HG02943 (cell line): ENCODE measurements around the gene EFHC1.
"Not testable (repeated sequence)": the region's sequence is repeated elsewhere in the genome, so short reads cannot be mapped to it uniquely, and the experiment has no call there.

ENCODE experiments used
- ATAC-seq: cut with Tn5 transposase; IDR thresholded peaks from one replicate; pipeline ENCODE4 v1.9.1; 2021; ENCODE audit warnings: mild to moderate bottlenecking, low read depth, moderate library complexity; ENCODE audit not compliant: unreplicated experiment

The EFHC1 gene

DNA sequence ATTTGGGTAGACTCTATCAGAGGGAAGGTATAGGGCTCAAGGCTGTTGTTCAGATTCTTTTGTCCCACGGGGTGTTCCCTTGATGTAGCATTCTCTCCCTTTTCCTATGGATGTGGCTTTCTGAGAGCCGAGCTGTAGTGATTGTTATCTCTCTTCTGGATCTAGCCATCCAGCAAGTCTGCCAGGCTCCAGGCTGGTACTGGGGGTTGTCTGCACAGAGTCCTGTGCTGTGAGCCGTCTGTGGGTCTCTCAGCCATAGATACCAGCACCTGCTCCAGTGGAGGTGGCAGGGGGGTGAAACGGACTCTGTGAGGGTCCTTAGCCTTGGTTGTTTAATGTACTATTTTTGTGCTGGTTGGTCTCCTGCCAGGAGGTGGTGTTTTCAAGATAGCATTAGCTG lies 13.2 kb downstream of the EFHC1 start:
- ATAC-seq: not testable (repeated sequence)

DNA sequence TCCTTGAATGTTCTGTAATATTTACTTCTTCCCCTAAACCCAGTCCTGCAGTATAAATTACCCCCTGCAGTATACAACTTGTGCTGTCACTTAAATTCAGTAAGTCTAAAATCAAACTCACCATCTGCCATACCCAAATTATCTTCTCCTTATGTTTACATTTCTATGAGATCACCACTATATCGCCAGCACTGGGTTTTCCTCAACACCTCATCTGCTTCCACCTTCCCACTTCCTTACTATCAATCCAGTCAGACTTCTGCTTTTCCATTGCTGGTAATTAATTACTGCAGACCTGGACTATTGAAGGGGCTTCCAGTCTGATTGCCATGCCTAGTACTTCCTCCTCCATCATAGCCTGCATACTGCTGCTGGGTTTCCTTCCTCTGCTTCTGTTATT lies 15.2 kb downstream of the EFHC1 start:
- ATAC-seq: no peak

DNA sequence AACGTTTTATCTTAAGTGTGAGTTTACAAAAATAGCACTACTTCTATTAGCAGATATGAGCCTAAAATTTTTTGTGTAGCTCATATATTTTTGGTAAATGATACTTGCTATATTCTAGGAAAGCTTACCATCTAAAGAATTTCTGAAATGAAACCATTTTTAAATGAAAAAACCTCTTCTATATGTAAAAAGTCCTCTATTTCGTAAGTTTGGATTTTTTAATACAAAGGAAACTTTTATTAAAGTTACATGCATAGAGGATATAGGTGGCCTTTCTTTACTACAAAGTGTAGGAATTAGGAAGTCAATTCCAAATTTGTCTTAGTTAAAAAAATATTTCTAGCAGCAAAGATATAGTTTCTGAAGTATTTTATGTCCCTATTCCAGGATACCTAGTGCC lies 18.8 kb downstream of the EFHC1 start:
- no peak for ATAC-seq

DNA sequence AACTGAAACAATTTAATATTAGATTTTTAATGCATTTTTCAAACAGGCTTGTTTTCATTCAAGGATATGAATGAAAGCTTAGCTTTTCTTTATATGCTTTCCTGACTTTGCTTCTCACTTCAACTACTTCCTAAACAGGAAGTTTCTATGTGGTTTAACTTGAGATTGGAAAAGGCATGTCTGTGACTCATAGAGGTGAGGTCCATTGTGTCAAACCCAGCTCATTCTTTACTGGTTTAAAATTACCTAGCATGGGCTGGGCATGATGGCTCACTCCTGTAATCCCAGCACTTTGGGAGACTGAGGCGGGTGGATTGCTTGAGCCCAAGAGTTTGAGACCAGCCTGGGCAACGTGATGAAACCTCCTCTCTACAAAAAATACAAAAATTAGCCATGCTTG lies 34.4 kb downstream of the EFHC1 start:
- ATAC-seq: no peak

DNA sequence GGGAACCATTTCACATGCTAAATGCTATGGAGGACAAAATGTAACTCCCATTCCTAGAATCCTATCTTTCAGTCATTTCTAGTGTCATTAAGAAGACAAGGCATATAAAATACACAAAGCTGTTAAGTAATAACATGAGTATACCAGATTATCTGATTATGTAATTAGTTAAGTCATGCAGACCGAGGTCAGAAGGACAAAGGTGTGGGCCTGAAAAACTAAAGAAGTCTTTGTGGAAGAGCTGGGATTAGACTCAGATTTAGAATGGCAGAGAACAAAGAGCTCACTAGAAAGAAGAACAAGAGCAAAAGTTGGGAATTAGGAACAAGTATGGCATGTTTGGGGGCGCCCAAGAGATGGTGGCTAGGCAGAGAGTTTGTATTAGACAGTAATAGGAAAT lies 37.0 kb downstream of the EFHC1 start:
- no peak for ATAC-seq

DNA sequence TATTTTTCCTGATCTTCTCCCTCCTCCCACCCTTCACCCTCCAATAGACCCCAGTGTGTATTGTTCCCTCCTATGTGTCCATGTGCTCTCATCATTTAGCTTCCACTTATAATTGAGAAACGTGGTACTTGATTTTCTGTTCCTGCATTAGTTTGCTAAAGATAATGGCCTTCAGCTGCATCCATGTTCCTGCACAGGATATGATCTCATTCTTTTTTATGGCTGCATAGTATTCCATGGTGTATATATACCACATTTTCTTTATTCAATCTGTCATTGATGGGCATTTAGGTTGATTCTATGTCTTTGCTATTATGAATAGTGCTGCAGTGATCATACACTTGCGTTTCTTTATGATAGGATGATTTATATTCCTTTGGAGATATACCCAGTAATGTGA lies 41.1 kb downstream of the EFHC1 start:
- not testable (repeated sequence) for ATAC-seq

DNA sequence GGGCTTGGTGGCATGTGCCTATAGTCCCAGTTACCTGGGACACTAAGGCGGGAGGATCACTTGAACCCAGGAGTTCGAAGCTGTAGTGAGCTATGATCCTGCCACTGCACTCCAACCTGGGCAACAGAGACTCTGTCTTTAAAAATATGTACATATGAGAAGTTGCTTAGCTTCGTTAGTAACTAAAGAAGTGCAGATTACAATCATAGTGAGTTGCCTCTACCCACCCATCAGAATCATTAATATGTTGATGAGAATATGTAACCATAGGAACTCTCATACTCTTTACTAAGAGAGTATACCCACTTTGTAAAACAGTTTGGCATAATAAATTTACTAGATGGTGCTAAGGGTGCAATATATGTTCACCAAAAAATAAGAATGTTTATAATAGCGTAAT lies 54.0 kb downstream of the EFHC1 start:
- ATAC-seq: no peak

DNA sequence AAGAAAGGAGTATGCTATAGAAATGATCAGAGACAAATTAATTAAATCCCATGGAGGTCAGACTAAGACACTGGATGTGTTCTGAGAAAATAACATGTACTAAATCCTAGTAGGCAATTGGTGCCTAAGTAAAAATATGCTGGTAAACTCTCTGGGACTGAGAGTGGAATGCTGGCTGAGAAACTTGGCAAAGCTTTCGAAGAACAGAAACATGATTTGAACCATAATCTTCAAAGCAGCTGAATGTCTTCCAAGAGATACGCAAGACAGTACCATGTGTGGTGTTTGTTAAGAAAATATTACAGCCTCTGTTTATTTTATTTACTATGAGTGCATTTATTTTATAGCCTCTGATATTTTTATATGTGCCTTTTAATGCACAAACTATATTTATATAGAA lies 55.2 kb downstream of the EFHC1 start:
- ATAC-seq: no peak

DNA sequence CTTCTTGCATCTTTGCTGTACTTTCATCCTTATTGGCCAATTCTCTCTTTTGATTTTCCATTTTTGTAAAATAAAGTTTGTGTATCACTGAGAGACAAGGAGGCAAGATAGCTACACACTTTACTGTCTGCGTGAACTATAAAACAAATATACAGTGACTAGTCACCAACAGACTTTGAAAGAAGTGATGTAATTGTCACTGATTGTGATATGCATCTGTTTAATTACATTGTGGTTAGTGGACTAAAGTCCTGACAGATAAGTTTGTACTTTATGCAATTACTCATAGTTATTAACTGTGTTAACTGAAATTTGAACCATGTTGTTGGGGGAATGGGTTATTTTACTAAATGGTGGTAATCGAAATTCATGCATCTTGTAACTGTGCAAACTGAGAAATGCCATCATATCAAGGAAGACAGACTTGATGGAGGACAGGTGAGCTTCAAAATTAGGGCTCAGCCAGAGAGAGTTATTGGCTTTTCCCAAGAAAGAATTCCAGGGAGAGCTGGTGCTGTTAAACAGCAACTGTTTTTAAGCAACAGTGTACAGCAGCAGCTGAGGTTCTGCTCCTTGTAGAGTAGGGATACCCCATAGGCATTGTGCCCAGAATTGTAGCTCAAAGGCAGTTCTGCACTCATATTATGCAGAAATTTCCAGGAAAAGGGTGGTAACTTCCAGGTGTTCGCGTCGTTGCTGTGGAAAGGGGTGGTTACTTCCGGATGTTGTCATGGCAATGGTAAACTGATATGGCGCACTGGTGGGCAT lies 62.9 kb downstream of the EFHC1 start:
- no peak for ATAC-seq

DNA sequence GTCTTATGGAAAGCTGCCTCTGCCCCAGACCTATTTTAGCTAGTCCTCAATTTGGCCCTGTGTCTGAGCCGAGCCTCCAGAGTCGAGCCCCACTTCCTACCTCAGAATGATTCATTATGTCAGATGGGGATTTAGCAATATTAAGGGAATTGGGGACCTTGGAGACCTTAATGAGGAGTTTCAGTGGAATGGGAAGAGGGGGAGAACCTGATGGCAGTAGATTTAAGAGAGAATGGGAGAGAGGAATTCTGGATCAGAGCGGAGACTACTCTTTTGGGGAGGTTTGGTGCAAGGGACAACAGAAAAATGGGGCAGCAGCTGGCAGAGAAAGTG lies 63.5 kb downstream of the EFHC1 start:
- ATAC-seq: no peak

DNA sequence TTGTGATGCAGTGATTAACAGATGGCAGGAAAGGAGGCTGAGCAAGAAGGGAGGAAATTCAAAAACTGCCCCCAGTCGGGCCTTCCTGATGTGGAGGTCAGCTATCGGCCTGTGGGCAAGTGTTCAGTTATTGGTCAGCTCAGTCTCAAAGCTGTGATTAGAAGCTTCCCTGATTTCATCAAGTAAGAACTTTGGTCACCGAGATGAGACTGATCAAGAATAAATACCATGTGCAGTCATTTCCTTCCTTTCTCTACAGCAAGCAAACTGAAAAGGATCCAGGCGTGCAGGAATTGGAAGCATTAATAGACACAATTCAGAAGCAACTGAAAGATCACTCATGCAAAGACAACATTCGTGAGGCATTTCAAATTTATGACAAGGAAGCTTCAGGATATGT lies 69.7 kb downstream of the EFHC1 start:
- ATAC-seq: no peak

DNA sequence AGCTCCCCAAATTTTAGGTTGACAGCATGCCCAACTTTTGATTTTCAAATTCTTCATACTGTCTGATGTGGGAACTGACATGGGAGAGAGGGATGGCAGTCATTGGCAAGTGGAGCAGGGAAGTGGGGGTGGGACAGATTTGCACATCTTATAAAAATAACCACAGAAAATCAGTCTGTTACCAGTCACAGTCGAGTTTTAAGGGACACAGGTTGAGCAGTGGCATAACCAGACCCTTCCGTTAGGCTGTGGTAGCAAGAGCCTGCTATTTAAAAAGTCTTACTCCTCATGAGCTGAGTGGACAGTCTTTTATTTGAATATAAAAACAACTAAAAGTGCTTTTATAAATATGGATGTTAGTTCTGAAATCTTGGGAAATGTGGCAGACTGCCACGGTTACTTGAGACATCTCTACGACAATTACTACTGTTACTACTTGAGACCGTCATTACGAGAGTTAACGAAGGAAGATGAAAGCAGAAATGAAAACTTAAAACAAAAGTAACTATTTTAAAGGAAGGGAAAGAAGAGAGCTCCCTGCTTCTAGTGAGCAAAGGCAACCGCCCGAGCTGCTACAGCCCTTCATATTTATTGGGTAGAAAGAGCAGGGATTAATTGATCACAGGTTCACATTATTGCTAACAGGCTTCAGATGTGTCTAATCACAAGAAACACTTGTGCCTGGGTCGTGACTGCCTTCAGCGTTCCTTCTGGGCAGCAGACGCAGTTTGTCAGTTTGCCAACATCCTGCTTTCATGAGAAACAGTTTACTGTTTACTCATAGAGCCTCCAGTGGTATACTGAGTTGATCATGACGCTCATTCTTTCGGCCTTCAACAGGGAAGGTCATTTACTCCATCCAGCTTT lies 71.3 kb downstream of the EFHC1 start:
- peak; percentile 51 for ATAC-seq

DNA sequence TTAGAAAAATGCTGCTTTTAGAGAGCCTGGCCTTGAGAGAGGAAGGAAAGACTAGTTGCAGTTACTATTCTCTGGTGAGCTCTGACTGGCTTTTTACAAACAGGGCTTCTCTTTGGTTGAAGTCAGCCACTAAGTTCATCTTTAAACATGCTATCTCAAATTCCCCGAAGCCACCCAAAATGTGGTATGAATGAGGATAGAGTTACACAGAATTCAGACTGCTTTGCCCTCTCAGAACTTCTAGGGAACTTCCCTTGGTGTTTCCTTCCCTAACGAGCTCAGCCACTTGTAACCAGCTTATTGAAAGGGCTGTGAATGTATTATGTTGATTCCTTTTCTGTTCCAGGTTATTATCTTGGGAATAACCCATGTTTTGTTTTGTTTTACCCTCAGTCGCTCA lies 73.5 kb downstream of the EFHC1 start:
- ATAC-seq: no peak

DNA sequence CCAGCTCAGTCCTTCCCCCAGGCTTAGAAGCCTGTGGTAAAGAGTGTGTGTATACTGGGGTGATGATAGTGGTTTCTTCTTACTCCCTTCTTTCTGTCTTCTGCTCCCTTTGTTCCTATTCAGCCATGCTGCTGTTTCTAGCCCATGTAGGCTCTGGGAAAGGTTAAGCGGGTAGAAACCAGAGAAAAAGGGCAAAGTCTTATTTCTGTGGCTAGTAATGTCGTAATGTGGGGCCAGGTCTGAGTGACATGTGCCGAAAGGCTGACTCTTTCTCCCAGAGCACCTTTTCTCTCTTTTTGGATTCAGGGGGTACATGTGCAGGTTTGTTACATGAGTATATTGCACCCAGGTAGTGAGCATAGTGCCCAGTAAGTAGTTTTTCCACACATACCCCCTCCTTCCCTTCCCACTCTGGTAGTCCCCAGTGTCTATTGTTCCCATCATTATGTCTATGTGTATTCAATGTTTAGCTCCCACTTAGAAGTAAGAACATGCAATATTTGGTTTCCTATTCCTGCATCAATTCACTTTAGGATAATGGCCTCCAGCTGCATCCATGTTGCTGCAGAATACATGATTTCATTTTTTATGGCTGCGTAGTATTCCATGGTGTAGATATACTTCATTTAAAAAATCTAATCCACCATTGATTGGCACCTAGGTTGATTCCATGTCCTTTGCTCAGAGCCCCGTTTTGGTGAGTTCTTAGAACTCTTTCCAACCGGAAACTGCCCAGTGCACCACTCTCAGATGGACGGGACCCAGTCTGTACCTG lies 74.3 kb downstream of the EFHC1 start:
- no peak for ATAC-seq

DNA sequence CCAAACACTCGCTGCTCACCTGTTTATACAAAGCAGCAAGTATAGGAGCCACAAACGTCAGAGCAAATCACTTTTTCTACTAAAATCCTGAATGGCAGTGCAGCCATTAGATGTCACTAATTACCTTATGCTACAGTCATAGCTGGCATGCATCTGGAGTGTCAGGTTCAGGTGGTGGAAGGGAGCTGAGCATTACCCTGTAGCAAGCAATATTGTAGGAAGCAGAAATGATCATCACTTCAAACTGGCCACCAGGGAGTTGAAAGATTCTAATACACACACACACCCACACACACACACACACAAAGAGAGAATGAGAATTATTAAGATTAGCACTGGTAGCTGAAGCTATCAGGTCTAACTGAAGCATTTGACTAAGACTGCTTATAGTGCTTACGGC lies 75.8 kb downstream of the EFHC1 start:
- ATAC-seq: no peak

DNA sequence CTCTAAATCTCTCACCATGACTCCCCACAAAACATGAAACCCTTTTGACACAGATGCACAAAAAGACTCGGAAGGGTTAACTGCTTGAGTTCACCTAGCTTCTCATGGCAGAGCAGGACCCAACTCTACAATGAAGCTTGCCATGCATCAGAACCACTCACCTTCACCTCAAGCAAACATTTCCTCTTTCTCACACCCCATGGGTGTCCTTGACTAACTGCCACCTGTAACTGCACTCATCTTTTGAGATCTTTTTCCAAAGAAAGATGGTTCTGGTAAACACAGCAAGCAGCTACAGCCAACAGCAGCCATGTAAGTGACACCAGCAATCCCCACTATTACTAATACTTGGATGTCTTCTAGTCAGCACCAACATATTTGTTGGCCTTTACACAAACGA lies 76.5 kb downstream of the EFHC1 start:
- no peak for ATAC-seq

DNA sequence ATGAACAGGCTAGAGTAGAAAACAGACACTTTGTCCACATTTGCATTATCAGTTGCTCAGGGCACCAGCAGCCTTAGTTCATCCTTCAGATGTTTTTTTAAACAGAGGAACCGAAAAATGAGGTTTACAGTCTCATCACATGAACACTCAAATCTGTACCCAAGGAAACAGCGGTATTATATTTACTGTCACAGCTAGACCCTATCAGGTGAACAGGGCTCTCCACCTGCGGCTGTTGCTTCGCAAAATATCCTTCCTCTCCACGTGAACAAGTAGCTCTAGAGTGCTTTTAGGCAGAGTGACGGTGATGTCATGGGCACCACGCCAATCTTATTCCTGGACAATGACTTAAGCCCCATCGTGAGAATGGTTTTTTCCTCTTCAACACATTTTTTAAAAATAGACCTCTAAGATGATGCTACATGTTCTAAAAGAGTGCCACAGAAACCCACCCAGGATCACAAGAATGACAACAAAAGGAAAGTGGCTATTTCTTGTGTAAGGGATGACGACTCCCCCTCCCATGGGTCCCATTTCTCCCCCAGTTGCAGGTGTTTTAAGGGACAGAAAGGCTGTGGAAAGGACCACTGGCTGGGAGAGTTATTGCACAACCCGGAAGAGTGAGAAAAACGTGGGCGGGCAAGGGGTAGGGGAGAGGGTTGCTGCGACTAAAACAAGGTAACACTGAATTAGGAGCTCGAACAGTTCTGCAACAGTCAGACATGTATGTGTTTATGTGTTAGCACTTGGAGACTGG lies 77.7 kb downstream of the EFHC1 start:
- ATAC-seq: peak; percentile 82

DNA sequence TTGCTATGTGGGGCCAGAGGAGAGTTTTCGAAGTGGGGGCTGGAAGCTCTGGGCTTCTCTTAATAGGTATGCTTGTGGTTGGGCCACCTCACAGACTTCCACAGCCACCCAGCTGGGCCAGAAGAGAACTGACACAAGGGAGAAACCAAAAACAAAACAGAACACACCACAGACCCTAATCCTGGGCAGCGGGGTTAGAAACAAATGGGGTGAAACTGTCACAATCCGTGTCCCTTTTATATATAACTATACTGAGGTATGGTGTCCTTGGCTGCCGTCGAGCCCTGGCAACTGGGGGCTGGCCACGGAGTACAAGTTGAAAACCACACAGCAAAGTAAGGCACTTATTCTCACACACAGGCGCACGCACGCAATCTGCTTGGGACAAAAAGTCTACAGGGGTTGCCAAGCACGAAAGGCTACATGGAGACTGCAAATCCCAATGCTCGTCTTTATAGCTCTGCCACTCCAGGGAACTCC lies 78.4 kb downstream of the EFHC1 start:
- peak; percentile 59 for ATAC-seq

DNA sequence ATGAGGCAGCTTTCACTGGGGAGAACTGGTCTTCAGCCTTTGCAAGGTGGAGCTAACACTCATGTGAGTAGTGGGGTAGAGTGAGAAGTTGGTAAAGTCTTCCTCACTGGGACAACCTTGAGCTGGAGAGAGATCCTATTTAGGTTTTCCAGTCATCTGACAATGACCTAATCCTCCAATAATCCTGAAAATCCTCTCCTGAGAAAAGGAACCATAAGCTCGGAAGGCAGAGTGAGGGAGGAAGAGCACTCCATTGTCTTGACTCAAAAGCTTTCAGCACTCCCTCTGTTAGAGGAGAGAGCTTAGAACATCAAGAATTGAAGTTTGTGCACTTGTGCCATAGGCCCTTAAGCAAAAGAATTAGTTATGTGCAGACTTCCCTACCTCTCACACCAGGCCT lies 78.9 kb downstream of the EFHC1 start:
- ATAC-seq: no peak

DNA sequence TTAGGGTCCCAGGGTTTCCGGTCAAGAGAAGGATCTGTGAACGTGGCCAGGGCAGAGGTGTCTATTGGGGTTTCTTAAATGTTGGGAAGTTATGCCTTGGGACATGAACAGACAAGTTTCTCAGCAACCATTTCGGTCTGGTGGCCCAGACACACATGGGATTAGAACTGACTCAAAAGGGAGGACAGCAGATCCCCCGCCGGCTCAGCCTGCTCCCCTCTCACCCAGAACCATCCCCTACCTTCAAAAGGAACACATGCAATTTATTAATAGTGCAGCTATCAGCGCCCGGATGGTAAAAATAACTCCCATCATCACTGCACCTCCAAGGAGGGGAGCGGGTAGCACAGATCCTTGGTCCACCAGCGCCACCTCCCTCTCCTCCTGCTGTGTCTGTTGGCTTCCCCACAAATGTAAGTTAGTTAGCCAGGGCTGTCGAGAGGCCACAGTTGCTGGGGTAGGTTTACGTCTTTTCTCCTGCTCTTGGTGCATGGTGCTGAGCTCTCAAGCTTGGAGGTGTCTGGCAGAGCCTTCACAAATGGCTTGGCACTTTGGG lies 79.6 kb downstream of the EFHC1 start:
- ATAC-seq: no peak
